Right lobe of liver (tissue), 6 donors: ENCODE results near the gene FTO. TPM values are rescaled to one million over a fixed set of nuclear protein-coding genes. Genes with fewer than 3 reads are reported as not detected.

ENCODE experiments used
- ATAC-seq, 4 donors: fragments of 200-7000 bp; cut with Tn5 transposase; one replicate each; pipeline ENCODE4 v1.9.1; 2020; ENCODE audit warnings: mild to moderate bottlenecking in 4 of 4, moderate library complexity in 4 of 4
- DNase-seq, 3 donors: peaks; one replicate each; pipeline ENCODE4 v3.0.0-alpha.2; 2020
- H3K27ac ChIP-seq, 3 donors: fragments of 200-600 bp; one replicate each; pipeline ENCODE4 v1.8.0; 2022
- H3K27me3 ChIP-seq, 2 donors: fragments of 200-600 bp; one replicate each; pipeline ENCODE4 v1.8.0; 2022
- H3K36me3 ChIP-seq, 4 donors: fragments of 200-600 bp; sonication (generic) in 1 of 4; one replicate each; pipeline versions ENCODE4 v1.5.1 to v1.8.0; 2017 to 2022; ENCODE audit warnings: control low read depth in 1 of 4
- H3K4me1 ChIP-seq, 4 donors: fragments of 200-600 bp; sonication (generic) in 1 of 4; one replicate each; pipeline versions ENCODE4 v1.5.1 to v1.8.0; 2017 to 2022; ENCODE audit warnings: control low read depth in 1 of 4
- H3K4me3 ChIP-seq, 3 donors: fragments of 200-600 bp; one replicate each; pipeline ENCODE4 v1.8.0; 2022
- H3K9me3 ChIP-seq, 4 donors: fragments of 200-600 bp; sonication (generic) in 1 of 4; one replicate each; pipeline versions ENCODE4 v1.5.1 to v1.8.0; 2017 to 2022; ENCODE audit warnings: control low read depth in 1 of 4
- CTCF ChIP-seq, 4 donors: fragments of 200-600 bp in 3 of 4; fragments of 450-650 bp in 1 of 4; IDR thresholded peaks; one replicate each; pipeline versions ENCODE4 v1.5.1 to v1.8.0; 2016 to 2022; ENCODE audit warnings: antibody characterized with exemption in 4 of 4, mild to moderate bottlenecking in 2 of 4
- POLR2A ChIP-seq: fragments of 450-650 bp; IDR thresholded peaks from one replicate; pipeline ENCODE4 v1.6.1; 2017; ENCODE audit warnings: antibody characterized with exemption, mild to moderate bottlenecking
- WGBS: methylation state at CpG from one replicate; pipeline ENCODE4 v1.1.6; 2018; ENCODE audit warnings: low coverage, low lambda C conversion rate; ENCODE audit not compliant: insufficient coverage; ENCODE audit errors: missing lambda C conversion rate; 5-methylcytosine and 5-hydroxymethylcytosine counted together
- intact Hi-C, 2 donors: fragments of 100-400 bp; cut with DNase I; formaldehyde crosslinking; loops; one replicate each; pipeline versions ENCODE4 v1.11.2 to v1.14.1; 2022
- total RNA-seq, 6 experiments: library from RNA; depleted of rRNA in 2 of 6; stranded (reverse); fragments of >200 nt in 2 of 6; fragmentation: NEBNext Ultra II Directional in 3 of 6; extraction: Animal tissue kit (Norgen Biotek cat#: 25700) in 3 of 6; gene quantifications; one replicate each; pipeline versions ENCODE4 v1.1.0 to v1.2.4, GENCODE V29; 2016 to 2023
- donor health status: DM: no; HTN: yes; CAD: no.
- donor health status: DM: no; HTN: no; CAD: no.
- donor health status: DM: no; HTN: no; CAD: no.
- donor health status: DM: no; HTN: yes; CAD: no.
- donor health status: DM: no; HTN: yes; CAD: no.

The FTO gene
- total RNA-seq, 6 experiments from 2014 or later = 28.9 to 51.6 (median 33.6) TPM

GRCh38 chr16:54175552-54176375 lies 471.8 kb downstream of the FTO start:
- H3K4me1 ChIP-seq = peaks cover 0 to 41% (median 21%) of the 10 kb centered on the region in 4 donors

GRCh38 chr16:54176376-54176901 lies 472.5 kb downstream of the FTO start:
- peak overlapping the region; percentile 8 to 39 (median 38) for H3K4me3 ChIP-seq
- WGBS = 14% methylated on average over 19 of the region's 19 CpGs
- ATAC-seq (peak; percentile 84 to 93 (median 89)), DNase-seq (peak; percentile 87 to 94 (median 93))
- TF ChIP-seq POLR2A = peak; percentile 35
- TF ChIP-seq CTCF (IDR thresholded peaks at IDR 0.05) = peak; percentile 14 to 52 (median 28)
- peak overlapping the region; percentile 41 to 83 (median 72) for H3K27ac ChIP-seq
- intact Hi-C loops = no loop called here
- H3K27me3 ChIP-seq = no peaks in the 10 kb centered on the region
- H3K36me3 ChIP-seq = no peaks in the 10 kb centered on the region
- peaks cover 0 to 45% (median 23%) of the 10 kb centered on the region in 4 donors for H3K4me1 ChIP-seq
- H3K9me3 ChIP-seq = no peaks in the 10 kb centered on the region

More at GRCh38 chr16:54175552-54176375, 471.8 kb downstream of the FTO start:
- H3K27ac ChIP-seq = peak overlapping the region; percentile 31 to 83 (median 72)
- H3K4me3 ChIP-seq = peak overlapping the region; percentile 8 to 39 (median 38)
- intact Hi-C loops = no loop called here
- H3K27me3 ChIP-seq = no peaks in the 10 kb centered on the region
- 23% methylated on average over 19 of the region's 19 CpGs for WGBS
- ATAC-seq = peak in 1 of 4 donors; percentile 30
- no peak for TF ChIP-seq CTCF (IDR thresholded peaks at IDR 0.05)
- TF ChIP-seq POLR2A = no peak
- no peaks in the 10 kb centered on the region for H3K36me3 ChIP-seq
- H3K9me3 ChIP-seq = no peaks in the 10 kb centered on the region
- DNase-seq = no peak

- intact Hi-C loops = no loop called here
- Histone ChIP-seq H3K36me3 (no peaks in the 10 kb centered on the region), H3K9me3 (no peaks in the 10 kb centered on the region), H3K27ac (peak overlapping the region in 2 of 3 donors; percentile 45 to 83), H3K27me3 (no peaks in the 10 kb centered on the region), H3K4me3 (no peak overlapping the region), H3K4me1 (peaks cover 0 to 49% (median 25%) of the 10 kb centered on the region in 4 donors)
- 94% methylated on average over 22 of the region's 26 CpGs for WGBS
- TF ChIP-seq CTCF (IDR thresholded peaks at IDR 0.05) (no peak), POLR2A (no peak)
- ATAC-seq = no peak
- no peak for DNase-seq
Observed at GRCh38 chr16:54177052-54177861, 473.3 kb downstream of the FTO start.

- no peak for DNase-seq
- peaks cover 0 to 43% (median 22%) of the 10 kb centered on the region in 4 donors for H3K4me1 ChIP-seq
- H3K4me3 ChIP-seq = no peak overlapping the region
- H3K27me3 ChIP-seq = no peaks in the 10 kb centered on the region
- no peaks in the 10 kb centered on the region for H3K36me3 ChIP-seq
- intact Hi-C loops = no loop called here
- no peaks in the 10 kb centered on the region for H3K9me3 ChIP-seq
- 73% methylated on average over 11 of the region's 11 CpGs for WGBS
- peak overlapping the region in 1 of 3 donors; percentile 43 for H3K27ac ChIP-seq
- TF ChIP-seq POLR2A = no peak
- no peak for TF ChIP-seq CTCF (IDR thresholded peaks at IDR 0.05)
- no peak for ATAC-seq
Observed at GRCh38 chr16:54177862-54178477, 474.0 kb downstream of the FTO start.
